NCI-H2171 treated with DMSO at 0.1 percent for 48 hours (cell line): ENCODE data around the gene KARS1.

Source experiments
- DNase-seq: peaks from one replicate; lab custom pipeline; 2025; lab: John Stamatoyannopoulos, UW

KARS1 gene

GRCh38 chr16:75579281-75579834, 68.1 kb downstream of the KARS1 start:
- no peak for DNase-seq

GRCh38 chr16:75578725-75579124, 68.7 kb downstream of the KARS1 start:
- no peak for DNase-seq

GRCh38 chr16:75578212-75578611, 69.3 kb downstream of the KARS1 start:
- DNase-seq, result no peak
